Peyer's patch (tissue), 4 donors: ENCODE data around the gene GABRG3. TPM values are rescaled to one million over a fixed set of nuclear protein-coding genes. Genes with fewer than 3 reads are reported as not detected.

ENCODE experiments used
- DNase-seq, 3 donors: peaks; one replicate each; pipeline ENCODE4 v3.0.0-alpha.2; 2017 to 2019
- H3K27ac ChIP-seq, 4 donors: fragments of 200-600 bp; sonication (generic); one replicate each; pipeline ENCODE4 v1.5.1; 2016 to 2019
- H3K27me3 ChIP-seq, 2 donors: fragments of 200-600 bp; sonication (generic); one replicate each; pipeline ENCODE4 v1.5.1; 2019
- H3K36me3 ChIP-seq, 3 donors: fragments of 200-600 bp; sonication (generic); one replicate each; pipeline ENCODE4 v1.5.1; 2016 to 2019
- H3K4me1 ChIP-seq, 4 donors: fragments of 200-600 bp; sonication (generic); one replicate each; pipeline ENCODE4 v1.5.1; 2016 to 2019
- H3K4me3 ChIP-seq, 4 donors: fragments of 200-600 bp; sonication (generic); 1 replicate in 3 of 4; 2 replicates in 1 of 4; pipeline ENCODE4 v1.5.1; 2016 to 2019; ENCODE audit warnings: mild to moderate bottlenecking in 1 of 4
- H3K9me3 ChIP-seq, 4 donors: fragments of 200-600 bp; sonication (generic); one replicate each; pipeline ENCODE4 v1.5.1; 2016 to 2019; ENCODE audit warnings: mild to moderate bottlenecking in 1 of 4
- CTCF ChIP-seq, 6 experiments: fragments of 450-650 bp in 4 of 6; fragments of 200-600 bp in 2 of 6; sonication (generic) in 1 of 6; IDR thresholded peaks; one replicate each; pipeline ENCODE4 v1.5.1; 2017 to 2019; ENCODE audit warnings: antibody characterized with exemption in 6 of 6, mild to moderate bottlenecking in 3 of 6, moderate library complexity in 1 of 6
- POLR2A ChIP-seq, 2 donors: fragments of 450-650 bp; IDR thresholded peaks; one replicate each; pipeline ENCODE4 v1.5.1; 2017; ENCODE audit warnings: antibody characterized with exemption in 2 of 2, mild to moderate bottlenecking in 2 of 2, moderate library complexity in 2 of 2
- total RNA-seq, 4 donors: library from RNA; depleted of rRNA; stranded (reverse); fragments of >200 nt; gene quantifications; one replicate each; pipeline ENCODE4 v1.1.0, GENCODE V29; 2016

The GABRG3 gene
- total RNA-seq, 4 donors from 2014 or later = not detected

GRCh38 chr15:27249760-27250109, 278.8 kb downstream of the GABRG3 start:
- H3K4me1 ChIP-seq = no peaks in the 10 kb centered on the region
- TF ChIP-seq POLR2A (IDR thresholded peaks at IDR 0.05) = no peak
- no peak for TF ChIP-seq CTCF (IDR thresholded peaks at IDR 0.05)
- no peak for DNase-seq
- no peak overlapping the region for H3K27ac ChIP-seq
- no peaks in the 10 kb centered on the region for H3K36me3 ChIP-seq
- no peaks in the 10 kb centered on the region for H3K9me3 ChIP-seq
- no peak overlapping the region for H3K4me3 ChIP-seq
- no peaks in the 10 kb centered on the region for H3K27me3 ChIP-seq

GRCh38 chr15:27250223-27250622, 279.2 kb downstream of the GABRG3 start:
- TF ChIP-seq POLR2A (IDR thresholded peaks at IDR 0.05) (no peak), CTCF (IDR thresholded peaks at IDR 0.05) (no peak)
- no peaks in the 10 kb centered on the region for H3K9me3 ChIP-seq

GRCh38 chr15:27254055-27254454, 283.1 kb downstream of the GABRG3 start:
- Histone ChIP-seq H3K27me3 (no peaks in the 10 kb centered on the region), H3K4me1 (no peaks in the 10 kb centered on the region), H3K9me3 (no peaks in the 10 kb centered on the region), H3K36me3 (no peaks in the 10 kb centered on the region), H3K4me3 (no peak overlapping the region), H3K27ac (no peak overlapping the region)
- TF ChIP-seq POLR2A (IDR thresholded peaks at IDR 0.05) = no peak
- TF ChIP-seq CTCF (IDR thresholded peaks at IDR 0.05) = no peak
- no peak for DNase-seq

More at GRCh38 chr15:27250223-27250622, 279.2 kb downstream of the GABRG3 start:
- H3K36me3 ChIP-seq = no peaks in the 10 kb centered on the region
- no peak overlapping the region for H3K4me3 ChIP-seq
- no peaks in the 10 kb centered on the region for H3K4me1 ChIP-seq
- no peak overlapping the region for H3K27ac ChIP-seq
- DNase-seq = no peak
- H3K27me3 ChIP-seq = no peaks in the 10 kb centered on the region

- Histone ChIP-seq H3K36me3 (no peaks in the 10 kb centered on the region), H3K27ac (no peak overlapping the region), H3K4me1 (no peaks in the 10 kb centered on the region), H3K4me3 (no peak overlapping the region), H3K9me3 (no peaks in the 10 kb centered on the region), H3K27me3 (no peaks in the 10 kb centered on the region)
- DNase-seq = no peak
- TF ChIP-seq POLR2A (IDR thresholded peaks at IDR 0.05) = no peak
- no peak for TF ChIP-seq CTCF (IDR thresholded peaks at IDR 0.05)
Observed at GRCh38 chr15:27254801-27255200, 283.8 kb downstream of the GABRG3 start.

GRCh38 chr15:27256446-27256845, 285.5 kb downstream of the GABRG3 start:
- H3K4me3 ChIP-seq = no peak overlapping the region
- H3K9me3 ChIP-seq = no peaks in the 10 kb centered on the region
- no peak overlapping the region for H3K27ac ChIP-seq
- no peaks in the 10 kb centered on the region for H3K27me3 ChIP-seq
- H3K4me1 ChIP-seq = no peaks in the 10 kb centered on the region
- no peaks in the 10 kb centered on the region for H3K36me3 ChIP-seq
- no peak for DNase-seq
- no peak for TF ChIP-seq POLR2A (IDR thresholded peaks at IDR 0.05)
- TF ChIP-seq CTCF (IDR thresholded peaks at IDR 0.05) = no peak

- TF ChIP-seq POLR2A (IDR thresholded peaks at IDR 0.05) (no peak), CTCF (IDR thresholded peaks at IDR 0.05) (no peak)
- no peak overlapping the region for H3K27ac ChIP-seq
- no peaks in the 10 kb centered on the region for H3K4me1 ChIP-seq
- no peak for DNase-seq
- peaks cover 0 to 3% (median 0%) of the 10 kb centered on the region in 4 donors for H3K9me3 ChIP-seq
- H3K36me3 ChIP-seq = no peaks in the 10 kb centered on the region
- H3K27me3 ChIP-seq = no peaks in the 10 kb centered on the region
- H3K4me3 ChIP-seq = no peak overlapping the region
Observed at GRCh38 chr15:27258287-27258686, 287.3 kb downstream of the GABRG3 start.
